ENCODE data around the gene EMID1. TPM values are rescaled to one million over a fixed set of nuclear protein-coding genes. Genes with fewer than 3 reads are reported as not detected.

The EMID1 gene
- total RNA-seq, 1 experiment from 2014 or later, result 5.4 TPM

DNA sequence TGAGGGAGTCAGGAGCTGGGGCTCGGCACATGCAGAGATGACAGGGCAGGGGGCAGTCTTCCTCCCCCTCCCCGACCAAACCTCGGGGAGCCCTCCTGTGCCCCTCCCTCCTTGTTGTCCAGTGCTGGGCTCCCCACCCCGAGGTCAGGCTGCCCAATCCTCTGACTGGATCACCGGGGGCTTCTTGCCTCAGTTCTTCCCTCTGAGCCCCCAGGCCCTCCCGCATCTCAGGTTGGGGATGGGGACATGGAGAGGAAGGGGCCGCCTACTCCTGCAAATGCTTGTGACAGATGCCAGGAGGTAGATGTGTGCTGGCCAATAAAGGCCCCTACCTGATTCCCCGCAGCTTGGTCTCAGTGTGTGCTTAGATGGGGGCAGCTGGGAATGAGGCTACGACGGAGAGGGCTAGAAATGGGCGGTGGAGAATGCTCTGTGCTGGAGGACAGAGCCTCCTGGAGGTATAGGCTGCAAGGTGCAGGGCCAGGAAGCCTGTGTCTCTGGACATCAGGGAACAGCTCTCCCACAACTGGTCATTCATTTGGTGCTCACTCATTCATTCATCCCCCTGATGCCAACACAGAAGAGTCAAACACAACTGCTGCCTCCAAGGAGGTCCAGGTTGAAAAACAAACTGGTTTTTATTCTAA, 53.7 kb downstream of the EMID1 start:
- H2AK5ac ChIP-seq (ENCODE audit: insufficient read length, low read length), result no peak overlapping the region
- Mint-ChIP-seq H3K36me3 (ENCODE audit: insufficient read depth in 1 of 3, low read depth in 3 of 3) (peaks cover 3 to 15% (median 6%) of the 10 kb centered on the region in 3 experiments), H3K27ac (peak overlapping the region in 2 of 3 experiments; percentile 14 to 44; a peak in 1 of 7 replicates), H3K4me3 (no peak overlapping the region), H3K27me3 (ENCODE audit: low read depth) (0 out of 2 replicates have a peak, but pooled peaks cover 1% of the 10 kb centered on the region), H3K9me3 (no peaks in the 10 kb centered on the region), H3K4me1 (no peaks in the 10 kb centered on the region)
- H3K56ac ChIP-seq (ENCODE audit: insufficient read length, low read depth, low read length), result no peak overlapping the region
- H3K18ac ChIP-seq (ENCODE audit: insufficient read length, low read depth, low read length), result no peak overlapping the region
- no peak overlapping the region for H3K14ac ChIP-seq (ENCODE audit: insufficient read depth, low read length)
- no peak overlapping the region for H3T11ph ChIP-seq (ENCODE audit: low read length)
- TF ChIP-seq, protein P1, sequence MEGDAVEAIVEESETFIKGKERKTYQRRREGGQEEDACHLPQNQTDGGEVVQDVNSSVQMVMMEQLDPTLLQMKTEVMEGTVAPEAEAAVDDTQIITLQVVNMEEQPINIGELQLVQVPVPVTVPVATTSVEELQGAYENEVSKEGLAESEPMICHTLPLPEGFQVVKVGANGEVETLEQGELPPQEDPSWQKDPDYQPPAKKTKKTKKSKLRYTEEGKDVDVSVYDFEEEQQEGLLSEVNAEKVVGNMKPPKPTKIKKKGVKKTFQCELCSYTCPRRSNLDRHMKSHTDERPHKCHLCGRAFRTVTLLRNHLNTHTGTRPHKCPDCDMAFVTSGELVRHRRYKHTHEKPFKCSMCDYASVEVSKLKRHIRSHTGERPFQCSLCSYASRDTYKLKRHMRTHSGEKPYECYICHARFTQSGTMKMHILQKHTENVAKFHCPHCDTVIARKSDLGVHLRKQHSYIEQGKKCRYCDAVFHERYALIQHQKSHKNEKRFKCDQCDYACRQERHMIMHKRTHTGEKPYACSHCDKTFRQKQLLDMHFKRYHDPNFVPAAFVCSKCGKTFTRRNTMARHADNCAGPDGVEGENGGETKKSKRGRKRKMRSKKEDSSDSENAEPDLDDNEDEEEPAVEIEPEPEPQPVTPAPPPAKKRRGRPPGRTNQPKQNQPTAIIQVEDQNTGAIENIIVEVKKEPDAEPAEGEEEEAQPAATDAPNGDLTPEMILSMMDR (conservative IDR thresholded peaks at IDR 0.05), result peak; percentile 41; the same call in 1 of the 3 replicates
- H2BK20ac ChIP-seq (ENCODE audit: low read depth, low read length, poor library complexity, severe bottlenecking), result no peak overlapping the region
- H3K4ac ChIP-seq (ENCODE audit: low read depth, low read length), result no peak overlapping the region
- H3K23me2 ChIP-seq (ENCODE audit: insufficient read length, low read depth, low read length, poor library complexity, severe bottlenecking), result no peaks in the 10 kb centered on the region
- H3K27me3 ChIP-seq (ENCODE audit: insufficient read depth, low read length), result no peaks in the 10 kb centered on the region
- peak; percentile 59 for DNase-seq
- no peak overlapping the region for H2BK120ac ChIP-seq (ENCODE audit: low read depth, low read length, poor library complexity, severe bottlenecking)
- no peak overlapping the region for H4K5ac ChIP-seq (ENCODE audit: insufficient read length, low read depth, low read length)
- H3K23ac ChIP-seq (ENCODE audit: insufficient read length, low read depth, low read length), result no peak overlapping the region
- H2BK15ac ChIP-seq (ENCODE audit: low read depth, low read length), result no peak overlapping the region
- H4K20me1 ChIP-seq (ENCODE audit: control insufficient read depth, insufficient read depth, insufficient read length), result no peaks in the 10 kb centered on the region
- no peak overlapping the region for H2AFZ ChIP-seq (ENCODE audit: low read length)
- no peak overlapping the region for H3K27ac ChIP-seq (ENCODE audit: insufficient read length, low read depth, low read length)
- no peaks in the 10 kb centered on the region for H3K79me1 ChIP-seq (ENCODE audit: insufficient read depth, low read depth, low read length, poor library complexity, severe bottlenecking)
- H3K4me2 ChIP-seq (ENCODE audit: insufficient read depth, insufficient read length, low read length), result no peak overlapping the region
- no peak overlapping the region for H3K9ac ChIP-seq (ENCODE audit: extremely low read depth, insufficient read length, low read length)
- no peak overlapping the region for H2BK5ac ChIP-seq (ENCODE audit: insufficient read length, low read length)
- WGBS (ENCODE audit: extremely low coverage, insufficient read length, low lambda C conversion rate), result no CpG with 5 or more reads among the region's 11 CpGs
- H3K79me2 ChIP-seq (ENCODE audit: insufficient read depth, low read length), result no peaks in the 10 kb centered on the region
- no peaks in the 10 kb centered on the region for H3K4me1 ChIP-seq (ENCODE audit: insufficient read depth, low read length)
- no peaks in the 10 kb centered on the region for H3K9me3 ChIP-seq (ENCODE audit: control insufficient read depth, low read depth, low read length)
- no peak overlapping the region for H4K8ac ChIP-seq (replicated peaks; ENCODE audit: insufficient read length, low read depth, low read length)
- no peak overlapping the region for H2BK12ac ChIP-seq (ENCODE audit: insufficient read length, low read depth, low read length)
- no peak overlapping the region for H4K91ac ChIP-seq (ENCODE audit: insufficient read length, low read depth, low read length)

Data from H9 (cell line).